ENCODE results near the gene ALOX15B. TPM values are rescaled to one million over a fixed set of nuclear protein-coding genes. Genes with fewer than 3 reads are reported as not detected.

ALOX15B gene, protein sequence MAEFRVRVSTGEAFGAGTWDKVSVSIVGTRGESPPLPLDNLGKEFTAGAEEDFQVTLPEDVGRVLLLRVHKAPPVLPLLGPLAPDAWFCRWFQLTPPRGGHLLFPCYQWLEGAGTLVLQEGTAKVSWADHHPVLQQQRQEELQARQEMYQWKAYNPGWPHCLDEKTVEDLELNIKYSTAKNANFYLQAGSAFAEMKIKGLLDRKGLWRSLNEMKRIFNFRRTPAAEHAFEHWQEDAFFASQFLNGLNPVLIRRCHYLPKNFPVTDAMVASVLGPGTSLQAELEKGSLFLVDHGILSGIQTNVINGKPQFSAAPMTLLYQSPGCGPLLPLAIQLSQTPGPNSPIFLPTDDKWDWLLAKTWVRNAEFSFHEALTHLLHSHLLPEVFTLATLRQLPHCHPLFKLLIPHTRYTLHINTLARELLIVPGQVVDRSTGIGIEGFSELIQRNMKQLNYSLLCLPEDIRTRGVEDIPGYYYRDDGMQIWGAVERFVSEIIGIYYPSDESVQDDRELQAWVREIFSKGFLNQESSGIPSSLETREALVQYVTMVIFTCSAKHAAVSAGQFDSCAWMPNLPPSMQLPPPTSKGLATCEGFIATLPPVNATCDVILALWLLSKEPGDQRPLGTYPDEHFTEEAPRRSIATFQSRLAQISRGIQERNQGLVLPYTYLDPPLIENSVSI
- total RNA-seq (2013; cell fraction: nucleolus; rRNA removed) = not detected in 2 replicates
- total RNA-seq (2014; rRNA removed) (not detected in 2 replicates), total RNA-seq (2014; rRNA removed; fragmentation: Illumina TruSeq; extraction: Trizol) (not detected in 2 replicates), total RNA-seq (2021) (not detected in 2 replicates), polyA plus RNA-seq (2011; rRNA removed) (not detected in 2 replicates), polyA plus RNA-seq (2014; fragmentation: Illumina TruSeq; extraction: Trizol) (0.01 TPM in 1 of 2 replicates, not detected in the other), polyA plus RNA-seq (2014; fragmentation: Nextera tagmentation; extraction: Ambion mirVana) (not detected), polyA plus RNA-seq (2014; rRNA removed) (not detected in 2 replicates), polyA plus RNA-seq (2016; fragmentation: Nextera tagmentation; extraction: Ambion mirVana) (not detected), polyA minus RNA-seq (2011; rRNA and poly(A)+ RNA removed) (0.15 TPM in 1 of 2 replicates, not detected in the other), Bru-seq, nascent RNA (not detected), BruChase-seq, experiment 1, labeled RNA remaining after a 6-hour chase (percentile 9 among the genes with signal in this experiment), BruChase-seq, experiment 2, labeled RNA remaining after a 2-hour chase (not detected)
- polyA plus RNA-seq (2011; ENCODE audit: low read depth) = not detected
- polyA plus RNA-seq (2011; cell fraction: cytosol; rRNA removed) = 0.07 TPM in 1 of 2 replicates, not detected in the other
- 0.06 TPM in 1 of 2 replicates, not detected in the other for polyA plus RNA-seq (2011; cell fraction: nucleus; rRNA removed)
- 0.04 TPM in 1 of 2 replicates, not detected in the other for polyA plus RNA-seq (2012)
- not detected in 2 replicates for polyA minus RNA-seq (2011; cell fraction: cytosol; rRNA and poly(A)+ RNA removed)
- not detected in 2 replicates for polyA minus RNA-seq (2011; cell fraction: nucleus; rRNA and poly(A)+ RNA removed)
- long read RNA-seq, experiment 1 = 0 reads
- long read RNA-seq, experiment 2 = 0 reads

DNA sequence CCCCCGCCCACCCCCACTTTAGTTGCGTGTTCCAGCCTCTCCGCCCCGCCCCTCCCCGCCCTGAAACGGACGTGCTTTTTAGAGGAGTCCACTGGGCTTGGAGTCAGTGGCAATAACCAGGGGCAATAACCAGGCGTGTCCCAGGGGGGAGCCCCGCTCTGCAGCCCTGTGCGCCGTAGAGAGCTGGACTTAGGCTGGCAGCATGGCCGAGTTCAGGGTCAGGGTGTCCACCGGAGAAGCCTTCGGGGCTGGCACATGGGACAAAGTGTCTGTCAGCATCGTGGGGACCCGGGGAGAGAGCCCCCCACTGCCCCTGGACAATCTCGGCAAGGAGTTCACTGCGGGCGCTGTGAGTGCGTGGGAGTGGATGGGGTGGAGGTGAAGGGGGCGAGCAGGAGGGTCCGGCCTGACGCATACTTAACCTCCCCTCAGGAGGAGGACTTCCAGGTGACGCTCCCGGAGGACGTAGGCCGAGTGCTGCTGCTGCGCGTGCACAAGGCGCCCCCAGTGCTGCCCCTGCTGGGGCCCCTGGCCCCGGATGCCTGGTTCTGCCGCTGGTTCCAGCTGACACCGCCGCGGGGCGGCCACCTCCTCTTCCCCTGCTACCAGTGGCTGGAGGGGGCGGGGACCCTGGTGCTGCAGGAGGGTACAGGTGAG lies at the start of gene ALOX15B:
Gene ALOX15B, plus strand, starts transcription at position 106 of the 657 bp plus-strand sequence. Its CDS starts 97 bp downstream, at position 203.
- no peaks in the 10 kb centered on the region; a peak in 2 of 4 replicates for H3K27me3 ChIP-seq (replicated peaks in 1 of 2; ENCODE audit: control insufficient read depth in 2 of 2, insufficient read depth in 2 of 2, low read length in 1 of 2)
- no TSS peak for BruUV-seq (replicated peaks)
- DNase-seq (ENCODE audit: low read depth, low spot score) (no peak), ATAC-seq (peak; percentile 27; the same call in 1 of the 3 replicates), FAIRE-seq (no peak)
- TF ChIP-seq TAF1 (IDR thresholded peaks at IDR 0.05; ENCODE audit: borderline replicate concordance, low read depth, low read length) (no peak), CBFB (IDR thresholded peaks at IDR 0.05; ENCODE audit: low read depth) (no peak), RB1 (IDR thresholded peaks at IDR 0.05; ENCODE audit: borderline replicate concordance) (no peak), MEF2A (IDR thresholded peaks at IDR 0.05; ENCODE audit: insufficient read depth, low read depth, low read length) (no peak), ZNF207 (IDR thresholded peaks at IDR 0.05; ENCODE audit: borderline replicate concordance) (no peak), POU2F2 (IDR thresholded peaks at IDR 0.05; ENCODE audit: borderline replicate concordance, low read depth, low read length) (no peak), EP300 (IDR thresholded peaks at IDR 0.05; ENCODE audit: borderline replicate concordance in 1 of 2, control insufficient read depth in 1 of 2, low read depth in 2 of 2, low read length in 2 of 2) (no peak), HDAC6 (IDR thresholded peaks at IDR 0.05; ENCODE audit: unreplicated experiment) (no peak)
- TF ChIP-seq, protein P1, sequence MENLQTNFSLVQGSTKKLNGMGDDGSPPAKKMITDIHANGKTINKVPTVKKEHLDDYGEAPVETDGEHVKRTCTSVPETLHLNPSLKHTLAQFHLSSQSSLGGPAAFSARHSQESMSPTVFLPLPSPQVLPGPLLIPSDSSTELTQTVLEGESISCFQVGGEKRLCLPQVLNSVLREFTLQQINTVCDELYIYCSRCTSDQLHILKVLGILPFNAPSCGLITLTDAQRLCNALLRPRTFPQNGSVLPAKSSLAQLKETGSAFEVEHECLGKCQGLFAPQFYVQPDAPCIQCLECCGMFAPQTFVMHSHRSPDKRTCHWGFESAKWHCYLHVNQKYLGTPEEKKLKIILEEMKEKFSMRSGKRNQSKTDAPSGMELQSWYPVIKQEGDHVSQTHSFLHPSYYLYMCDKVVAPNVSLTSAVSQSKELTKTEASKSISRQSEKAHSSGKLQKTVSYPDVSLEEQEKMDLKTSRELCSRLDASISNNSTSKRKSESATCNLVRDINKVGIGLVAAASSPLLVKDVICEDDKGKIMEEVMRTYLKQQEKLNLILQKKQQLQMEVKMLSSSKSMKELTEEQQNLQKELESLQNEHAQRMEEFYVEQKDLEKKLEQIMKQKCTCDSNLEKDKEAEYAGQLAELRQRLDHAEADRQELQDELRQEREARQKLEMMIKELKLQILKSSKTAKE (IDR thresholded peaks at IDR 0.05; ENCODE audit: low read depth, poor library complexity, severe bottlenecking) = no peak
- TF ChIP-seq, protein P2, sequence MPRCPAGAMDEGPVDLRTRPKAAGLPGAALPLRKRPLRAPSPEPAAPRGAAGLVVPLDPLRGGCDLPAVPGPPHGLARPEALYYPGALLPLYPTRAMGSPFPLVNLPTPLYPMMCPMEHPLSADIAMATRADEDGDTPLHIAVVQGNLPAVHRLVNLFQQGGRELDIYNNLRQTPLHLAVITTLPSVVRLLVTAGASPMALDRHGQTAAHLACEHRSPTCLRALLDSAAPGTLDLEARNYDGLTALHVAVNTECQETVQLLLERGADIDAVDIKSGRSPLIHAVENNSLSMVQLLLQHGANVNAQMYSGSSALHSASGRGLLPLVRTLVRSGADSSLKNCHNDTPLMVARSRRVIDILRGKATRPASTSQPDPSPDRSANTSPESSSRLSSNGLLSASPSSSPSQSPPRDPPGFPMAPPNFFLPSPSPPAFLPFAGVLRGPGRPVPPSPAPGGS (IDR thresholded peaks at IDR 0.05; ENCODE audit: borderline replicate concordance, insufficient read depth, low read depth, low read length, poor library complexity, severe bottlenecking) = no peak
- SMC1A ChIA-PET (ENCODE audit: uncharacterized antibody, unreplicated experiment) = interaction anchor here (1.3 to 1.5 kb wide), 2 partner anchors 8 to 18 kb away, joined by 3 read pairs; no protein-coding TSS in a partner anchor
- POLR2A ChIA-PET = no interaction called here
- H3K4me1 ChIP-seq (ENCODE audit: control insufficient read depth, insufficient read depth, low read length) = no peaks in the 10 kb centered on the region
- H3K9me3 ChIP-seq (replicated peaks; ENCODE audit: control insufficient read depth, insufficient read depth, low read length) = no peaks in the 10 kb centered on the region
- intact Hi-C loops (cut with micrococcal nuclease; ENCODE audit: unreplicated experiment) (no loop called here), in situ Hi-C loops (cut with MboI) (no loop called here)
- no peak within 1 kb of the TSS for H2AFZ ChIP-seq (ENCODE audit: control insufficient read depth, low read depth, low read length)
- RAD21 ChIA-PET (ENCODE audit: unreplicated experiment) = interaction anchor here (3.0 kb wide), 1 partner anchor 21 kb away, joined by 15 read pairs; no protein-coding TSS in a partner anchor
- 1% methylated on average over 32 of the region's 37 CpGs for WGBS (ENCODE audit: insufficient coverage, insufficient replicate concordance, low lambda C conversion rate, missing lambda C conversion rate)
- no peak within 1 kb of the TSS for H3K27ac ChIP-seq (ENCODE audit: control insufficient read depth, insufficient read depth)
- no peaks in the 10 kb centered on the region for H3K36me3 ChIP-seq (ENCODE audit: control insufficient read depth in 2 of 2, insufficient read depth in 2 of 2, low read length in 1 of 2)
- CTCF ChIA-PET = interaction anchor here (1.5 to 6.7 kb wide), 3 partner anchors 19 to 49 kb away, joined by 3 to 77 read pairs (median 39); no protein-coding TSS in a partner anchor
- H3K9ac ChIP-seq (ENCODE audit: control insufficient read depth, insufficient read depth, low read length) = no peak within 1 kb of the TSS
- no peak within 1 kb of the TSS for H3K4me2 ChIP-seq (ENCODE audit: control insufficient read depth, insufficient read depth)
- H3K4me3 ChIP-seq = no peak within 1 kb of the TSS
- no peaks in the 10 kb centered on the region for H3K79me2 ChIP-seq (ENCODE audit: control insufficient read depth, insufficient read depth, low read length)
- no peaks in the 10 kb centered on the region for H4K20me1 ChIP-seq (ENCODE audit: control insufficient read depth, insufficient read depth)
